C1 segment of cervical spinal cord (tissue), 14 donors: ENCODE measurements around the gene ALCAM.

Experiments
- DNase-seq, 14 donors: peaks; one replicate each; lab custom pipeline; 2025; lab: John Stamatoyannopoulos, UW

ALCAM gene

GRCh38 chr3:105429034-105429762, 62.5 kb downstream of the ALCAM start:
- no peak for DNase-seq

GRCh38 chr3:105430455-105430854, 63.7 kb downstream of the ALCAM start:
- no peak for DNase-seq

- DNase-seq, result no peak
Measured at GRCh38 chr3:105431200-105431599, 64.5 kb downstream of the ALCAM start.

- no peak for DNase-seq
Measured at GRCh38 chr3:105435277-105435676, 68.6 kb downstream of the ALCAM start.

- DNase-seq, result no peak
Measured at GRCh38 chr3:105436687-105437086, 70.0 kb downstream of the ALCAM start.

GRCh38 chr3:105440113-105440512, 73.4 kb downstream of the ALCAM start:
- no peak for DNase-seq

- DNase-seq, result no peak
Measured at GRCh38 chr3:105444725-105445124, 78.0 kb downstream of the ALCAM start.

- DNase-seq, result peak in 13 of 14 donors; percentile 6 to 83 (median 70)
Measured at GRCh38 chr3:105448338-105448982, 81.8 kb downstream of the ALCAM start.

- DNase-seq, result no peak
Measured at GRCh38 chr3:105449414-105449813, 82.7 kb downstream of the ALCAM start.

GRCh38 chr3:105456017-105456416, 89.3 kb downstream of the ALCAM start:
- DNase-seq, result peak in 3 of 14 donors; percentile 11 to 21 (median 19)

- no peak for DNase-seq
Measured at GRCh38 chr3:105458518-105459215, 92.0 kb downstream of the ALCAM start.

GRCh38 chr3:105459566-105460290, 93.0 kb downstream of the ALCAM start:
- DNase-seq, result no peak

GRCh38 chr3:105463620-105464019, 96.9 kb downstream of the ALCAM start:
- no peak for DNase-seq

GRCh38 chr3:105465251-105465853, 98.6 kb downstream of the ALCAM start:
- DNase-seq, result no peak

GRCh38 chr3:105466072-105466471, 99.4 kb downstream of the ALCAM start:
- DNase-seq, result peak in 1 of 14 donors; percentile 4

- no peak for DNase-seq
Measured at GRCh38 chr3:105466495-105467404, 100.0 kb downstream of the ALCAM start.

GRCh38 chr3:105470851-105471250, 104.1 kb downstream of the ALCAM start:
- DNase-seq, result no peak

GRCh38 chr3:105473521-105474223, 107.0 kb downstream of the ALCAM start:
- DNase-seq, result no peak

GRCh38 chr3:105480768-105481167, 114.1 kb downstream of the ALCAM start:
- DNase-seq, result no peak

GRCh38 chr3:105483476-105483875, 116.8 kb downstream of the ALCAM start:
- no peak for DNase-seq
